GM23338 (cell line): Measurements from ENCODE around the gene NFAT5. TPM values are rescaled to one million over a fixed set of nuclear protein-coding genes. Genes with fewer than 3 reads are reported as not detected.

Source experiments
- ATAC-seq: fragments of 200-7000 bp; cut with Tn5 transposase; 3 replicates; pipeline ENCODE4 v1.9.1; 2020
- DNase-seq: peaks from one replicate; pipeline ENCODE4 v3.0.0-alpha.2; 2015; ENCODE audit warnings: low spot score
- H2AFZ ChIP-seq: fragments of 200-600 bp; sonication (generic); 2 replicates; pipeline ENCODE4 v1.8.0; 2016; ENCODE audit warnings: antibody characterized with exemption, mild to moderate bottlenecking, moderate library complexity
- H3F3A ChIP-seq: fragments of 200-600 bp; sonication (generic); replicated peaks from 2 replicates; pipeline ENCODE4 v1.8.0; 2017; ENCODE audit warnings: antibody characterized with exemption, mixed run types, low read depth
- H3K27ac ChIP-seq: fragments of 200-600 bp; sonication (generic); 2 replicates; pipeline ENCODE4 v1.6.1; 2016; ENCODE audit warnings: low read depth
- H3K27me3 ChIP-seq: fragments of 200-600 bp; sonication (generic); 2 replicates; pipeline ENCODE4 v1.8.0; 2016; ENCODE audit warnings: mild to moderate bottlenecking, mixed run types, moderate library complexity; ENCODE audit not compliant: insufficient read depth
- H3K36me3 ChIP-seq: fragments of 200-600 bp; sonication (generic); 2 replicates; pipeline ENCODE4 v1.8.0; 2016; ENCODE audit warnings: mild to moderate bottlenecking; ENCODE audit not compliant: insufficient read depth
- H3K4me1 ChIP-seq: fragments of 200-600 bp; sonication (generic); 2 replicates; pipeline ENCODE4 v1.8.0; 2016; ENCODE audit warnings: mild to moderate bottlenecking, moderate library complexity; ENCODE audit not compliant: insufficient read depth
- H3K4me2 ChIP-seq: fragments of 200-600 bp; sonication (generic); 2 replicates; pipeline ENCODE4 v1.7.1; 2017; ENCODE audit warnings: mixed run types
- H3K4me3 ChIP-seq: fragments of 200-600 bp; sonication (generic); 2 replicates; pipeline ENCODE4 v1.6.1; 2016; ENCODE audit warnings: mixed run types
- H3K79me2 ChIP-seq: fragments of 200-600 bp; sonication (generic); replicated peaks from 2 replicates; pipeline ENCODE4 v1.8.0; 2017; ENCODE audit warnings: mild to moderate bottlenecking; ENCODE audit not compliant: insufficient read depth
- H3K9me2 ChIP-seq: fragments of 200-600 bp; sonication (generic); 2 replicates; pipeline ENCODE4 v1.8.0; 2017; ENCODE audit not compliant: insufficient read depth
- H4K20me1 ChIP-seq: fragments of 200-600 bp; sonication (generic); replicated peaks from 2 replicates; pipeline ENCODE4 v1.8.0; 2017; ENCODE audit warnings: mild to moderate bottlenecking; ENCODE audit not compliant: insufficient read depth
- H3K27ac Mint-ChIP-seq: 2 replicates; pipeline ENCODE4 v1.8.0; 2020; ENCODE audit warnings: inconsistent platforms, mild to moderate bottlenecking, moderate library complexity, mixed read lengths
- H3K27me3 Mint-ChIP-seq: 3 replicates; pipeline ENCODE4 v1.8.0; 2022; ENCODE audit warnings: low read depth, mild to moderate bottlenecking, moderate library complexity, mixed read lengths, inconsistent platforms; ENCODE audit not compliant: insufficient read depth, poor library complexity
- H3K36me3 Mint-ChIP-seq: 3 replicates; pipeline ENCODE4 v1.8.0; 2021; ENCODE audit warnings: low read depth, mild to moderate bottlenecking, inconsistent platforms, moderate library complexity, mixed read lengths
- H3K4me1 Mint-ChIP-seq: 3 replicates; pipeline ENCODE4 v1.8.0; 2020; ENCODE audit warnings: mild to moderate bottlenecking, inconsistent platforms, mixed read lengths
- H3K4me3 Mint-ChIP-seq: 3 replicates; pipeline ENCODE4 v1.8.0; 2021; ENCODE audit warnings: moderate library complexity, mild to moderate bottlenecking, inconsistent platforms, mixed read lengths
- H3K9me3 Mint-ChIP-seq: 3 replicates; pipeline ENCODE4 v1.8.0; 2020; ENCODE audit warnings: moderate library complexity, mild to moderate bottlenecking, inconsistent platforms, mixed read lengths
- EZH2 ChIP-seq: fragments of 200-600 bp; sonication (generic); IDR thresholded peaks from one replicate; pipeline ENCODE4 v1.8.0; 2017; ENCODE audit warnings: antibody characterized with exemption, mild to moderate bottlenecking, low read depth; ENCODE audit not compliant: unreplicated experiment
- JUNB ChIP-seq: IDR thresholded peaks from one replicate; pipeline ENCODE4 v1.6.1; 2016; ENCODE audit warnings: antibody characterized with exemption; ENCODE audit not compliant: unreplicated experiment
- NANOG ChIP-seq: IDR thresholded peaks from 2 replicates; pipeline ENCODE4 v1.6.1; 2016; ENCODE audit warnings: antibody characterized with exemption, borderline replicate concordance
- STAT1 ChIP-seq: IDR thresholded peaks from one replicate; pipeline ENCODE4 v1.6.1; 2016; ENCODE audit warnings: antibody characterized with exemption; ENCODE audit not compliant: unreplicated experiment
- ZNF331 ChIP-seq: fragments of 250-450 bp; sonication (Bioruptor Pico); IDR thresholded peaks from 2 replicates; pipeline ENCODE4 v1.5.0; 2020; ENCODE audit warnings: low read depth, mild to moderate bottlenecking, moderate library complexity
- polyA plus RNA-seq: library from polyadenylated mRNA; unstranded; fragments of >200 nt; fragmentation: Nextera tagmentation; extraction: Ambion mirVana; gene quantifications from 2 replicates; pipeline ENCODE4 v1.2.1, GENCODE V29; 2016
- total RNA-seq: library from RNA; depleted of rRNA; stranded (reverse); fragments of >200 nt; shearing (Covaris generic); gene quantifications from 2 replicates; pipeline ENCODE4 v1.2.3, GENCODE V29; 2014
- TF ChIP-seq, protein P1 (sequence below): IDR thresholded peaks from 2 replicates; pipeline ENCODE4 v1.6.1; 2016; ENCODE audit warnings: antibody characterized with exemption
- TF ChIP-seq, protein P2 (sequence below), 2 experiments: fragments of 200-600 bp in 1 of 2; sonication (generic) in 1 of 2; conservative IDR thresholded peaks; 2 replicates each; pipeline versions ENCODE4 v1.5.1 to v1.6.1; 2016 to 2017; ENCODE audit warnings: antibody characterized with exemption in 2 of 2, low read depth in 2 of 2, mild to moderate bottlenecking in 2 of 2, moderate library complexity in 1 of 2
- TF ChIP-seq, protein P3 (sequence below): IDR thresholded peaks from one replicate; pipeline ENCODE4 v1.6.1; 2018; ENCODE audit warnings: antibody characterized with exemption; ENCODE audit not compliant: unreplicated experiment

The NFAT5 gene
- total and polyA plus RNA-seq, 2 experiments from 2014 or later = 10.6 to 27.0 TPM

DNA sequence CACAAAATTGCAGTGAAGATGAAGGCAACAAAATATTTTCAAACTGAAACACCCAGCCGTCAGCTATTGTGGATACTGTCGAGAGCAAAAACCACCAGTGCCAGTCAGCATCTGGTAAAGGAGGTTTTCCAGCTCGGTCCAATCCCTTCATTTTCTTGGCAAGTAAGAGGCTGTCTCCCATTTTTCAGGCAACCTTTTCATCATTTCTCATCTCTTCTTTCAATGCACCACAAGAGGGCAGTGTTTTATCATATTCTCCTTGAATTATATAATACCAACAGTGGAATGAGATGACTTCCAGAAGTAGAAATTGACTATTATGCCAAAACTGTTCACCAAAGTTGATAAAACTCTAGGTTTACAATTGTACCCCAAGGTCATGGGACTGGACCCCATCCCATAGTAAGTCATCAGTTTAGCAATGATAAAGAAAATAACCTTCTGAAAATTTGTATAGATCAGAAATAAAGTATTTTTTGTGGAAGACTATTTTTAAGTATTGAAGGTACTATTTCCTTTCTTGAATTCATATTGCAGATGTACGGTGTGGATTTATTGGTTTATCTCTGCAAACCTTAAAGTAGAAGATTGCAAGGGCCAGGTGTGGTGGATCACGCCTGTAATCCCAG lies 143.8 kb downstream of the NFAT5 start:
- no peak overlapping the region for H2AFZ ChIP-seq
- H3K79me2 ChIP-seq = no peaks in the 10 kb centered on the region
- peaks cover 5% of the 10 kb centered on the region; the same call in 2 of the 3 replicates for H3K4me1 Mint-ChIP-seq
- peaks cover 12% of the 10 kb centered on the region; the same call in 2 of the 3 replicates for H3K36me3 Mint-ChIP-seq
- no peaks in the 10 kb centered on the region for H3F3A ChIP-seq
- H3K4me1 ChIP-seq = peaks cover 8% of the 10 kb centered on the region; the same call in 1 of the 2 replicates
- DNase-seq = peak; percentile 85
- H3K27ac ChIP-seq = no peak overlapping the region
- H3K4me2 ChIP-seq = no peak overlapping the region
- no peaks in the 10 kb centered on the region; the same call in 1 of the 2 replicates for H4K20me1 ChIP-seq
- peaks cover 18% of the 10 kb centered on the region; the same call in 1 of the 2 replicates for H3K36me3 ChIP-seq
- H3K27me3 Mint-ChIP-seq = peaks cover 6% of the 10 kb centered on the region
- H3K27me3 ChIP-seq = no peaks in the 10 kb centered on the region
- H3K4me3 Mint-ChIP-seq = no peak overlapping the region
- no peaks in the 10 kb centered on the region for H3K9me2 ChIP-seq
- TF ChIP-seq, protein P1, sequence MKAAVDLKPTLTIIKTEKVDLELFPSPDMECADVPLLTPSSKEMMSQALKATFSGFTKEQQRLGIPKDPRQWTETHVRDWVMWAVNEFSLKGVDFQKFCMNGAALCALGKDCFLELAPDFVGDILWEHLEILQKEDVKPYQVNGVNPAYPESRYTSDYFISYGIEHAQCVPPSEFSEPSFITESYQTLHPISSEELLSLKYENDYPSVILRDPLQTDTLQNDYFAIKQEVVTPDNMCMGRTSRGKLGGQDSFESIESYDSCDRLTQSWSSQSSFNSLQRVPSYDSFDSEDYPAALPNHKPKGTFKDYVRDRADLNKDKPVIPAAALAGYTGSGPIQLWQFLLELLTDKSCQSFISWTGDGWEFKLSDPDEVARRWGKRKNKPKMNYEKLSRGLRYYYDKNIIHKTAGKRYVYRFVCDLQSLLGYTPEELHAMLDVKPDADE = no peak
- no peak for TF ChIP-seq STAT1
- TF ChIP-seq JUNB = no peak
- TF ChIP-seq, protein P2, sequence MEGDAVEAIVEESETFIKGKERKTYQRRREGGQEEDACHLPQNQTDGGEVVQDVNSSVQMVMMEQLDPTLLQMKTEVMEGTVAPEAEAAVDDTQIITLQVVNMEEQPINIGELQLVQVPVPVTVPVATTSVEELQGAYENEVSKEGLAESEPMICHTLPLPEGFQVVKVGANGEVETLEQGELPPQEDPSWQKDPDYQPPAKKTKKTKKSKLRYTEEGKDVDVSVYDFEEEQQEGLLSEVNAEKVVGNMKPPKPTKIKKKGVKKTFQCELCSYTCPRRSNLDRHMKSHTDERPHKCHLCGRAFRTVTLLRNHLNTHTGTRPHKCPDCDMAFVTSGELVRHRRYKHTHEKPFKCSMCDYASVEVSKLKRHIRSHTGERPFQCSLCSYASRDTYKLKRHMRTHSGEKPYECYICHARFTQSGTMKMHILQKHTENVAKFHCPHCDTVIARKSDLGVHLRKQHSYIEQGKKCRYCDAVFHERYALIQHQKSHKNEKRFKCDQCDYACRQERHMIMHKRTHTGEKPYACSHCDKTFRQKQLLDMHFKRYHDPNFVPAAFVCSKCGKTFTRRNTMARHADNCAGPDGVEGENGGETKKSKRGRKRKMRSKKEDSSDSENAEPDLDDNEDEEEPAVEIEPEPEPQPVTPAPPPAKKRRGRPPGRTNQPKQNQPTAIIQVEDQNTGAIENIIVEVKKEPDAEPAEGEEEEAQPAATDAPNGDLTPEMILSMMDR (conservative IDR thresholded peaks at IDR 0.05; ENCODE audit: low read depth in 2 of 2) = peak; percentile 74 to 86
- H3K27ac Mint-ChIP-seq = no peak overlapping the region
- H3K9me3 Mint-ChIP-seq = no peaks in the 10 kb centered on the region
- ATAC-seq = peak; percentile 69
- H3K4me3 ChIP-seq = no peak overlapping the region

DNA sequence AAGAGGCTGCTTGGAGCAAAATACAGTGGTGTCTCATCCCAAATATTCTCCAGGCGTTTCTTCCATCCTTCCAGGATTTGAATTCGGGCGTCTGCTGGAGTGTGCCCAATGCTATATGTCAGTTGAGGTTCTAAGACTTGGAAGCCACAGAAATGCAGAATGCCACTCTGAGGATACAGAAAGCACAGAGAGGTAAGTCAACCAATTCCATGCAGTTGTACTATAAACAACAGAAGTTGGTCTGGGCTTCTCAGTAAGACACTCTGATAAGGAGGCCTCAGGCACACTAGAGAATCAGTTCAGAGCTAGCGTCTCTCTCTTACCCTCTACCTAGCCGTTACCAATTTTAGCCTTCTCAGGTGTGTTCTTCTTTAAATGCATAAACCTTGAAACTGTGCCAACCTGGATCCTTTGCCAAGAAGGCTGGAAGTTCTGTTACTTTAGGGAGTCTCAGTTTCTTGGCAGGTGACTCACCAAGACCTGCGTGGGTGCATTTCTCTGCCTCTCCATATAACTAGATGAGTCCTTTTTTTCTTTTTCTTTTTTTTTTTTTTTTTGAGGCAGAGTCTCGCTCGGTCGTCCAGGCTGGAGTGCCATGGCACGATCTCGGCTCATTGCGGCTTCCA lies 145.5 kb downstream of the NFAT5 start:
- no peak overlapping the region for H3K4me2 ChIP-seq

More for the DNA sequence above, 145.5 kb downstream of the NFAT5 start:
- Histone ChIP-seq H3K4me3 (no peak overlapping the region), H3F3A (no peaks in the 10 kb centered on the region), H2AFZ (no peak overlapping the region), H4K20me1 (no peaks in the 10 kb centered on the region; the same call in 1 of the 2 replicates), H3K36me3 (peaks cover 18% of the 10 kb centered on the region; the same call in 1 of the 2 replicates), H3K4me1 (peaks cover 7% of the 10 kb centered on the region; the same call in 1 of the 2 replicates), H3K27ac (0 out of 2 replicates have a peak overlapping the region, but pooled peaks have one; percentile 45), H3K27me3 (no peaks in the 10 kb centered on the region), H3K9me2 (no peaks in the 10 kb centered on the region), H3K79me2 (no peaks in the 10 kb centered on the region)
- H3K4me1 Mint-ChIP-seq = peaks cover 5% of the 10 kb centered on the region; the same call in 2 of the 3 replicates
- peaks cover 12% of the 10 kb centered on the region; the same call in 2 of the 3 replicates for H3K36me3 Mint-ChIP-seq
- H3K27ac Mint-ChIP-seq = no peak overlapping the region
- no peaks in the 10 kb centered on the region for H3K9me3 Mint-ChIP-seq
- DNase-seq = no peak
- no peak overlapping the region for H3K4me3 Mint-ChIP-seq
- ATAC-seq = no peak
- TF ChIP-seq ZNF331 (CRISPR knock-in tag) (no peak), JUNB (no peak), STAT1 (no peak), NANOG (no peak), EZH2 (no peak)
- TF ChIP-seq, protein P3, sequence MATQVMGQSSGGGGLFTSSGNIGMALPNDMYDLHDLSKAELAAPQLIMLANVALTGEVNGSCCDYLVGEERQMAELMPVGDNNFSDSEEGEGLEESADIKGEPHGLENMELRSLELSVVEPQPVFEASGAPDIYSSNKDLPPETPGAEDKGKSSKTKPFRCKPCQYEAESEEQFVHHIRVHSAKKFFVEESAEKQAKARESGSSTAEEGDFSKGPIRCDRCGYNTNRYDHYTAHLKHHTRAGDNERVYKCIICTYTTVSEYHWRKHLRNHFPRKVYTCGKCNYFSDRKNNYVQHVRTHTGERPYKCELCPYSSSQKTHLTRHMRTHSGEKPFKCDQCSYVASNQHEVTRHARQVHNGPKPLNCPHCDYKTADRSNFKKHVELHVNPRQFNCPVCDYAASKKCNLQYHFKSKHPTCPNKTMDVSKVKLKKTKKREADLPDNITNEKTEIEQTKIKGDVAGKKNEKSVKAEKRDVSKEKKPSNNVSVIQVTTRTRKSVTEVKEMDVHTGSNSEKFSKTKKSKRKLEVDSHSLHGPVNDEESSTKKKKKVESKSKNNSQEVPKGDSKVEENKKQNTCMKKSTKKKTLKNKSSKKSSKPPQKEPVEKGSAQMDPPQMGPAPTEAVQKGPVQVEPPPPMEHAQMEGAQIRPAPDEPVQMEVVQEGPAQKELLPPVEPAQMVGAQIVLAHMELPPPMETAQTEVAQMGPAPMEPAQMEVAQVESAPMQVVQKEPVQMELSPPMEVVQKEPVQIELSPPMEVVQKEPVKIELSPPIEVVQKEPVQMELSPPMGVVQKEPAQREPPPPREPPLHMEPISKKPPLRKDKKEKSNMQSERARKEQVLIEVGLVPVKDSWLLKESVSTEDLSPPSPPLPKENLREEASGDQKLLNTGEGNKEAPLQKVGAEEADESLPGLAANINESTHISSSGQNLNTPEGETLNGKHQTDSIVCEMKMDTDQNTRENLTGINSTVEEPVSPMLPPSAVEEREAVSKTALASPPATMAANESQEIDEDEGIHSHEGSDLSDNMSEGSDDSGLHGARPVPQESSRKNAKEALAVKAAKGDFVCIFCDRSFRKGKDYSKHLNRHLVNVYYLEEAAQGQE = no peak
- TF ChIP-seq, protein P1 = no peak
- TF ChIP-seq, protein P2 (conservative IDR thresholded peaks at IDR 0.05; ENCODE audit: low read depth in 2 of 2) = no peak
- H3K27me3 Mint-ChIP-seq = peaks cover 6% of the 10 kb centered on the region
